CD4-positive, alpha-beta T cell treated with Interleukin-4 for 4 hours (primary cell): ENCODE results near the gene ZYX.
A peak's percentile ranks its signal among the peaks of the same experiment; 100 is the strongest.
"Not testable (repeated sequence)": the region's sequence is repeated elsewhere in the genome, so short reads cannot be mapped to it uniquely, and the experiment has no call there.

Experiments used
- DNase-seq: peaks from one replicate; pipeline ENCODE4 v3.0.0-alpha.2; 2020

The ZYX gene

DNA sequence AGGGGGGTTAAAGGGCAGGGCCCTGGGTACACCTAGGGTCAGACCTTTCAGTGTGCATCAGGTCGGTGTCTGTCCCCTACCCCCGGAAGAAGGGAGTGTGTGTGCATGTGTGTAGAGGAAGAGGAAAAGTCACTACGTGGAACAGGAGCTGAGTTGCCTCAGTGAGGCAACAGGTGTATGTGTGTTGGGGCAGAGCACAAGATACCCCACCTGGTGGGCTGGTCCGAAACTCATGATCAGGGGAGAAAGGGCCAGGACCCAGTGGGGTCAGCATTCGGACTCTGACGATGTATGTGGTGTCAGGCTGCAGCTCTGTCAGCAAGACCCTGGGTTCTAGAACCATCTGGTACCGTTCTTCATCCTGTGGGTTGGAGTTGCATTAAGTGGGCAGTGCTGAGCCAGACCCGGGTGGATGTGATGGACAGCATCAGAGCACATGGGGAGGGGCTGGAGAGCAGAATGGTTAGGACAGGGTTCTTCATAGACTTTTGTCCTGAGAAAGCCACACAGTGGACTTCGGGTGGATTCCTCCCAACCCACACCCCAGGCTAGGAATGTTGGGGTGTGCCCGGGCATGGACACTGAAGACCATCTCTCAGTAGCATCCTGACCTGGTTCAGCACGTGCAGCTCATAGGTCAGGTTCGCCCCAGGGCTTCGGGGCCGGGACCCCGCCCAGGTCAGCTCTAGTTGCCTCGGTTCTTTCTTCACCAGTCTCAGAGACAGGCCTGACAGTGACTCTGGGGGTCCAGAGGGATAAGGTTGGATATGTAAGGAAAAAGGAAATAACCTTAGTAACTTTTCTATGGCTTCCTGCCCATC is 16.8 kb downstream of the ZYX start:
- DNase-seq, result no peak

DNA sequence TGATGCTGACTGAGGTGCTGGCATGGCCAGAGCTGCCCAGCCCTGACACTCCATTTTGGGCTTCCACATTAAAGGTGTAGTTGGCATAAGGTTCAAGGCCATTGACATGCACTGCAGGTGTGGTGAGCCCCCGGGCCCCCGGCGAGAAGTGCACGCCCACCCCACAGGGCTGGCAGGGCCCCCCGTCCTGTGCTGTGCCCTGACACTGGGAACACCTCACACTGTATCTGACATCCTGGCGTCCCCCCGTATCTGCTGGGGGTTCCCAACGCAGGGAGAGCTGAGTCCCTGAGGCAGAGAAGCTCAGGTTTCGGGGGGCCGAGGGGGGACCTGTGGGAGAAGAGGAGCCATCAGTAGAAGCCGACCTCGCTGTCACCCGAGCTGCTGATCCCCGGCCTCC is 17.5 kb downstream of the ZYX start:
- DNase-seq, result no peak

DNA sequence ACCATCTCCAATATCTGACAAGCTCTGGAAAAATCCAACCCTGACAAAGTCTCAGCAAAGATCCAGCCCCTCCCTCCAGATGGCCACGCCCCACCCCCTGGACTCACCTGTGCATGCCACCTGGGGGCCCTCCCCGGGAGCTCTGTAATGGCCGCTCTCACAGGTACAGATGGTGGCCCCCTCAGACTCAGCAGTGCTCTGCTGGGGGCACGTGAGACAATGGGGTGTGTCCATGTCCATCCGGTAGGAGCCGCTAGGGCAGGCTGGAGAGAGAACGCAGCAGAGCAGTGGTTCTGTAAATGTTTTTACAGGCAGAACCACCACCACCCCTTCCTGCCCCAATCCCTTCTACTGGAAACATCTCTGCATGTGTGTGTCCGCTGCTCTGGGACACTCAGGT is 18.0 kb downstream of the ZYX start:
- no peak for DNase-seq

DNA sequence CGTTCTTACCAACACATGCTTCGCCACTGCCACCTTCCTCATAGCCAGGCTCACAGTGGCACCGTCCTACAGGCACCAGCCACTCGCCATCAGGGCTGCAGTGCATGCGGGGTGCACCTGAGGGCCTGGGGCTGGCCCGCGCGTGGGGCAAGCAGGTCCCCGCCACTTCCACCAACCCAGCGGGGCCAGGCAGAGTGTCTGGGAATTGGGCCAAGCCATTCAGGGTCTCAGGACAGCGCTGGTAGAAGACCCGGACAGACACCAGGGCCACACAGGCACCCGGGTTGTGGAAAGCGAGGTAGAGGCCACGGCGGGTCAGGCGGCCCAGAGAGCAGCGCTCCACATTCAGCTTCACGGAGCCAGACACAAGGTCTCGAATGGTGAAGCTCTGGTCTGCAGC is 18.5 kb downstream of the ZYX start:
- DNase-seq, result no peak

DNA sequence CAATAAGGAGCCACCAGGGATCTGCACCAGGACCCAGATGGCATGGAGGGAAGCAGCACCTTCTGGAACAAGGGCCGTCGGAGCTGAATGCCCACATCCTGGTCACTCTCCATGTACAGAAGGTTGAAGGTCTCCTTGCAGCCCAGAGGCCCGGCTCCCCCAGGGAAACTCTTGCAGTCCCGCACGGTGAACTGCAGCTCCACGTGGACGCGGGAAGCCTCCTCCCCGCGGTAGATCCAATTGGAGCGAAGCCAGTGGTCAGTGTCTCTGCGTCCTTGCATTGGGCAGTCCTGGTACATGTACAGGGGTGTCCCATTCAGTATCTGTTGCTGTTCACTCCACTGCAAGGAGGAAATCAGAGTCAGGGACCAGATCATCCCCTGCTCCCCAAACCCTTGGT is 20.1 kb downstream of the ZYX start:
- DNase-seq, result no peak

DNA sequence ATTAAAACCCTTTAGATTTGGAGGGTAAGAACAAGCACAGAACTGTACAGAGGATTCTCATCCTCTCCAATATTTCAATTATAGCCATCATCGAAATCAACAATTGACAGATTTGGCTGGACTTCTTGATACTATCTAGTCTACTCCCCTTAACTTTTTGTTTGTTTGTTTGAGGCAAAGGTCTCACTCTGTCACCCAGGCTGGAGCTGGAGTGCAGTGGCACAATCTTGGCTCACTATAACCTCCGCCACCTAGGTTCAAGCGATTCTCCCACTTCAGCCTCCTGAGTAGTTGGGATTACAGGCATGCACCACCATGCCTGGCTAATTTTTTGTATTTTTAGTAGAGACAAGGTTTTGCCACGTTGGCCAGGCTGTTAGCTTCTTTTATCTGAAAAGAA is 21.1 kb downstream of the ZYX start:
- DNase-seq, result not testable (repeated sequence)

DNA sequence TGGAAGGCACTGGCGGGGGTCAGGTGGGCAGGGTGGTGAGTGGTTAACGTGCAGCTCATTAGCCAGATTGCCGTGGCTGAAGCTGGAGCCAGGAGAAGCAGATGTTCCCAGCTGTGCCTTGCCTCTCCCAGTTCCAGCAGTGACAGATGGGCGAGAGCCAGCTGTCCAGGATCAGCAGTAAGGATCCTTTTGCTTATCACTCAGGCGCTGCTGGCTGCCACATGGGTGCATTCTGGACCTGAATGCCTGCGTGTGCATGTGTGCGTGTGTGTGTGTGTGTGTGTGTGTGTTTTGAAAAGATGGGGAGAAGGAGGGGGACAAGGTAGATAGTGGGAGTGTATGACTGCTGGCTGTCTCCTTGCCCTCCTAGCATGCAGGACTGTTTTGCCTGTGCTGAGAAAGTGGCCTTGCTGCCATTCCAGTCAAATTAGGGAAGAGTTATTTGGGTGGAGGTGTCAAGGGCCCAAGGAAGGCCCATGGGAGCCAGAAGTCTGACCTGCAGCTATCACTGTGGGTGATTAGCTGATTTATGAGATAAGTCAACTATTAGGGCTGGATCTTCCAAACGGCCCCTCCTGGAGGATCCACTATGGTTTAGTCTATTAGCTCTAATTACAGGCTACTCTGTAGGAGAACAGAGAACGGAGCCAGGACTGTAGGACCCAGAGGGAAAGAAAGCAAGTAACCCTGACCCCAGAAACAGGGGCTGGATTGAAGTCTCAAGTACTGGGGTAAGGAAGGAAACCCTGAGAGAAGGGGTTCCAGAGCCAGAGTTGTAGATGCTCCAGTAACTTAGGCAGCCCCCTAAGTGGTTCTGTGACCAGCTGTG is 24.2 kb downstream of the ZYX start:
- no peak for DNase-seq

DNA sequence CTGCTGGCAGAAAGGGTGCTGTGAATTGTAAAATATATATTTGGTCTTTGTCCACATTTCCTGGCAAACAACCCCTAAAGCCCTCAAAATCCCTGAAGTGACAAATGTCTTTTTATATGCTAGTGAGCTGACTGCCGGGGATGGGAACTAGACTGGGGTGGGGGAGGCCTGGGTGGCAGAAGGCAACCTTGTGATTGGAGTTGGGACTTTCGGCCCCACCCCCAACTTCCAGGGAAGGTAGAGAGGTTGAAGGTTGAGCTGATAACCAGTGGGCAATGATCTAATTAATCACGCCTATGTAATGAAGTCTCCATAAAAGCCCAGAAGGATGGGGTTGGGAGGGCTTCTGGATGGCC is 24.8 kb downstream of the ZYX start:
- no peak for DNase-seq

DNA sequence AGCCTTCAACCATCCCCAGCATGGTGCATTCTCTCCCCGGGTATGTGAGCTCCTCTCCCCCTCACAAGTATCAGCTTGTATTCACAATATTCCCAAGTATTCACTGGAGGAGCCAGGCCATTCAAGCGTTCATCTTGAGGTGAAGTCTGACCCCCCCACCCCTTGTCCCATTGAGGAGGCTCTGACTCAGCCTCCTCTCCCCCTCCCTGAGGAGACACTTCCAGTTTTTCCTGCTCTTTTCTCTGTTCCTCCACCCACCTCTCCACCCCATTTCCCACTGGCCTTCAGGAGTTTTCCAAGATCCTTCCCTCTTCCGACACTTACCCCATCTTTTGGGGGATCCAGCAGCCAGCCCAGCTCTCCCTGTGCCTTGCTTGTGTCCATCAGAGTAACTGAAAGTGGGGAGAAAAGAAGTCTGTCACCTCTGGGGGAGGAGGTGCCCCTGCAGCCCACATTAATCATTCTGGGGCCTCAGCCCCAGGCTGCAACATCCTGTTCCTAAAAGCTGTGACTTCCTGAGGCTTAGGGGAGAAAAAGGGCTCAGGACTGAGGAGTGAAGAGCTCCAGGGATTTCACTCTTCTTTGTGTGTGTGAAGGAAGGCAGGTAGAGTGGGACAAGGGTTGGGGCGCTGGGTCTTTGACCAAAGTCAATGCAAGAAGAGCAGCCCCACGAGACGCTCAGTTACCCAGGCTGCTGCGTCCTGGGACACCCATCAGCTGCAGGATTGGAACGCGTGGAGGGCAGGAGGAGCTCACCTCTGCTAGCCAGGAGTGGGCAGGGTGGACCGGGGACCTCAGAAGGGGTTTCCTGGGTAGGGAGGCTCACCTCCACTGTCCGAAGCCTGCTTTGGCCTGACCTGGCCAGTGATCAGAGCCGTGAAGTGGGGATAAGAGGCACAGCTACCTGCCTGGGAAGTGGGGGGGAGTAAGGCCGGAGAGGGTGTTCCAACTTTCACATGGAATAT is 26.4 kb downstream of the ZYX start:
- peak; percentile 60 for DNase-seq

DNA sequence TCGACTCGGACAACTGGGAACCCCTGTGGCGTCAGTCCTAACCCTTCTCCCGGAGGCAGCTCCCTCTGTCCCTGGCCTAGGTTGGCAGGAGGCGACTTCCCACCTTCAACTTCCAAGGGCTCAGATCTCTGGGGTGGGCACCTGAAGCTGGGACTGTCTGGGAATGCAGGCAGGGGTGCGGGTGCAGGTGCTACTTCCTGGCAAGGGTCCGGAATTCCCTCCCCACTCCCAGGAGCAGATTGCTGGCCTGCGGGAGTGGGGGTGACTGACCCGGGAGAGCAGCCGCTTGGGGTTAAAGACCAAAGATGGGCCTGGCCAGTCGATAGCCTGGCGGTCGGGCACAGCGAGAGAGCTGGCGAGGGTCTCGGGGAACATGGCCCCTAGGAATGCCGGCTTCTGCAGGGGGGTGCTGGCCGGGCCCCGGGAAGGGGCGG is 27.1 kb downstream of the ZYX start:
- DNase-seq, result no peak

DNA sequence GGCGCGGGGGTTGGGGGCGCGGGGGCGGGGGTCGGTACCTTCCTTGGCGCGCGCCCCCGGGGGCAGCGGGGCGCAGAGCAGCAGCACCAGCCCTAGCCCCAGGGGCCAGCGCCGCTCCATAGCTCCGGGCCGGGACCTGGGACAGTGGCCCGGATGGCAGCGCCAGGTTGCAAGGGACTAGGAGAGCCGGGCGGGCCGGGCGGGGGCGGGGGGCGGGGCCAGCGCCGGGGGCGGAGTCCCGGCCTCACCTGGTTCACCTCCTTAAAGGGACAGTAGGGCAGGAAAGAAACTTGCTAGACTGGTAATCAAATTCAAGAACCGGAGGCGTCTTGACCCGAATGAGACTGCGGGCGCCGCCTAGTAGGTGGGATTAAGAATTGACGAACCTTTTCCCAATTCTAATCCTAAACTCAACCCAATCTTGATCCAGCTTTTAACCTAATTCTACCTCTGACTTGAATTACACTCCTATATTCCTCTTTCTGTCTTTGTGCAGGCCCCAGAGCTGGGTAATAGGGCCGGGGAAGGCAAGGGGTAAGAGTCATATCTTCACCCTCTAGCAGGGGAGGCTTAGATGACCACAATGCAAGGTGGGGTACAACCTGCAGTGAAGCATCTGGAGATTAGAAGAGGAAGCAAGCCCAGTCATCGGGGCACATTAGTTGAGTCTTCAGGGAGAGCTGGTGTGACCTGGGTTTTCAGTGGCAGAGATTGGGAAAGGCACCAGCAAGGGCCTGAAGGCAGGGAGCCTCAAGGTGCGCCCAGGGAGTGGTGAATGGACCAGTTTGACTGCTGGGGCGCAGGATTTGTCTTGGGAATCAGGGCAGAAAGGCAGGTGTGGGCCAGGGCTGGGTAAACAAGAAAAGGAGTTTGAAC is 27.8 kb downstream of the ZYX start, which contains the start of gene EPHA1:
EPHA1 (minus strand) TSS at position 171 of the 876 bp plus-strand sequence; CDS start at position 120, 51 bp downstream.
- peak; percentile 74 for DNase-seq

DNA sequence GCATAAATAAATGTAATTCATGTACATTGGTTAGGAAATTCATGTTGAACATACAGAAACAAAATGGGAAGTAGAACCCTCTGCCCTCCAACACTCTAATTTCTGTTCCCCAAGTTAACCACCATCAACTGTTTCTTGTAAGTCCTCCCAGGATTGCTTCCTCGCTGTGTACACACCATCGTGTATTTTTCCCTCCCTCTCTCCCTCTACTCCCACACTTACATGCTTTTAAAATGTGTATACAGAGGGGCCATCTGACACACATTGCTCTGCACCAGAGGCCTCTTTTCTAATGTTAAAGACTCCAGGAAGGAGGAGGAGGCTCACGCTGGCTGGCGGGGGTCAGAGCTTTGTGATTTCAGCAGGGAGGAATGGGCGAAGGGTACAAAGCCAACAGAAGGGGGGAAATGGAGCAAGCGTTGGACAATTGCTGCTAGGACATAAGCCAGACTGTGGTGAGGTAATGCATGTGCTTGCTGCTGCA is 29.4 kb downstream of the ZYX start:
- DNase-seq, result no peak

DNA sequence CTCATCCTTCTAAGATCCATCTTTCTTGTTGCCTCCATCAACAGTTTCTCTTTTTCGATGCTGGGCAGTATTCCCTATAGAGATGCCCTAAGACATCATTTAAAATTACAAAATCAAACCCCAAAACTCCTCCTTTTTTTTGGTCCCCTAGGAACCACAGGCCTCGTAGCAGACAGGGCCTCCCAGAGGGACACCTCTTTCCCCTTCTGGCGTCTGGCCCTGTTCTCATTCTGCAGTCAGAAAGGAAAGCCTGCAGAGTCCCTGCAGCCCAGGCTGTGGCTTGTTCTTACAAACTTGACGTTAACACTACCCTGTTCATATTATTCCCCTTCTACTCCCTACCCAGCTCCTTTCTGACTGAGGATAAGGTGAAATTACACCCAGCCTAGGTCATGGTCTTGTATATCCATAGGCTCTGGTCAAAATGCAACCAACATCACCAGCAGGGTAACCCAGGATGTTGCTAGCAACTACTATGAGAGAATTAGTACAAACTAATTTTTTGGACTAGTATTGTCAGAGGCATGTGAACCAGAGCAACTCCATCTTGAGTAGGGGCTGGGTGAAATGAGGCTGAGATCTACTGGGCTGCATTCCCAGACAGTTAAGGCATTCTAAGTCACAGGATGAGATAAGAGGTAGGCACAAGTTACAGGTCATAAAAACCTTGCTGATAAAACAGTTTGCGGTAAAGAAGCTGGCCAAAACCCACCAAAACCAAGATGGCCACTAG is 31.0 kb downstream of the ZYX start:
- DNase-seq, result no peak

DNA sequence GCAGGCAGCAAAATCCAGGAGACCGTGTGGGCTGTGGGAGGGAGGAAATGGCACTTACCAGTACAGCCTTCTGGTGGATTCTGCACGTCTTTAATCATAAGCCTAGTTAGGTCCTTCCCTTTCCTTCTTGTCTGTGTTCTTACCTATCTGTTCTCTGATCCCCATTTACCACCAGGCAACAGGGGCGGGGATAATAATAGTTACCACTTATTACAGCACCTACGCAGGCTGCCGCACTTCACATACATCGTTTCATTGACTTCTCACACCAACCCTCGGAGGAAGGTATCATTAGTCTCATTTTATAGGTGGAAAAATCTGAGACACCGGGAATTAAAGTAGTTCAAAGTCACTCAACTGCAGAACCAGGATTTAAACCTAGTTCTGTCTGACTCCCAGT is 32.0 kb downstream of the ZYX start:
- DNase-seq, result no peak

DNA sequence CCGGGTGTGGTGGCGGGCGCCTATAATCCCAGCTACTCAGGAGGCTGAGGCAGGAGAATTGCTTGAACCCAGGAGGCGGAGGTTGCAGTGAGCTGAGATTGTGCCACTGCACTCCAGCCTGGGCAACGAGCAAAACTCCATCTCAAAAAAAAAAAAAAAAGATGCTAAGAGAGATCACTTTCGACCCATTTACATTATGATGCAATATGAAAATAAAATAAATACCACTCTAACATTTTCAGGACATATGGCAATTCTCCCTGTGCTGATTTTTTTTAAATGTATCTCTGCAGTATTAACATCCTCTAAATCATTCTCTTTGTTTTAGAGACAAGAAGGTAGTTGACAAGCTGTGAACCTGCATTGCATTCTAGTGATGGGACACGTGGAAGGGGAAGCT is 34.1 kb downstream of the ZYX start:
- DNase-seq, result not testable (repeated sequence)

DNA sequence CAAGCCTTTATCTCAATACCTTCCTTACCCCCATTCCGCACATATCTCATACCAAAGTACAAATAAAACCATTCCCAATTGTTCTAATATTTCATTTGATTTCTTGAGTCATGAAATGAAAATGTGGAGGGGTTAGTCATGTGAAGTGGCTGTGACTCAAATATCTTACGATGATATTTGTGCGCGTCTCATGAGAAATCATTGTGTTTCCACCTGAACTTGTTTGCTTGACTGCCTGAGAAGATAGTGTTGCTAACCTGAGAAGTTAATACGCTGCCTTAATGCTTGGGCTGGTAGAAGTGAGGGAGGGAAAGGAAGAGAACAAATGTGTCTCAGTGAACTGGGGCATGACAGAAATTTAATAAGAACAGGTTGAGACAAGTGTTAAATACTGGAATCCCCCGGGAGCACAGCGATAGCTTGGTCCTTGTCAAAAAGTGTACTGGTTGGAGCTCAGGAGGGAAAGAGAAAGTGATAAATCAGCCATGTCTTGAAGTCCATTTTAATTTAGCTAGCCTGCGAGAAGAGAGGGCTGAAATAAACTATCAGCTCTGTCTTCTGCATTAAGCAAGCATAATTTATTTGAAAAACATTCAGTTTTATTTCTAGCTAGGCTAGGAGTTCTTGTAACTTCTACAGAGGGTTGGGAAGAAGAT is 34.7 kb downstream of the ZYX start:
- no peak for DNase-seq

DNA sequence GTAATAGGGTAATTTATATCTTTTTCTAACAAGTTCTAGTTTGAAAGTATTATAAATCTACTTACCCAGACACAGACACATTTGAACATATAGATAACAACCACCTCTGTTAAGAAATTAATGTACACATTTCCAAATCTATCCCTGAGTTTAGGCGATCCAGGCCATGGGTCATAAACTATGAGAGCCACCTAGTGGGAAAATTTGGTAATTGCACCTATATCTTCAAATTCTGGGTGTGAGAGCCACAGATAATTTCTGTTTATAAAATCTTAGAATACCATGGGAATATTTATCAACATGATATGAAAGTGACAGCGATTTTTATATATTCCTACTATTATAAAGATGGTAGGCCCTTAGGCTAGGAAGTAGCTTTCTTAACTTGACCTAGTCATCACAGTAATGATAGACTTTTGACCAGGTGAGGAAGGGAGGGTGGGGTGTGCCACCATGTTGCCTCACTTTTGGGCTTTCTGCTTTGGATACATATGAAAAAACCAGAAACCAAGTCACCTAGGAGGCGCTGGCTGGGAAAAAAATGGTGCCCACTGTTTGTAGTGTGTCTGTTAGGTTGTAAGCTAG is 35.5 kb downstream of the ZYX start:
- peak; percentile 65 for DNase-seq

DNA sequence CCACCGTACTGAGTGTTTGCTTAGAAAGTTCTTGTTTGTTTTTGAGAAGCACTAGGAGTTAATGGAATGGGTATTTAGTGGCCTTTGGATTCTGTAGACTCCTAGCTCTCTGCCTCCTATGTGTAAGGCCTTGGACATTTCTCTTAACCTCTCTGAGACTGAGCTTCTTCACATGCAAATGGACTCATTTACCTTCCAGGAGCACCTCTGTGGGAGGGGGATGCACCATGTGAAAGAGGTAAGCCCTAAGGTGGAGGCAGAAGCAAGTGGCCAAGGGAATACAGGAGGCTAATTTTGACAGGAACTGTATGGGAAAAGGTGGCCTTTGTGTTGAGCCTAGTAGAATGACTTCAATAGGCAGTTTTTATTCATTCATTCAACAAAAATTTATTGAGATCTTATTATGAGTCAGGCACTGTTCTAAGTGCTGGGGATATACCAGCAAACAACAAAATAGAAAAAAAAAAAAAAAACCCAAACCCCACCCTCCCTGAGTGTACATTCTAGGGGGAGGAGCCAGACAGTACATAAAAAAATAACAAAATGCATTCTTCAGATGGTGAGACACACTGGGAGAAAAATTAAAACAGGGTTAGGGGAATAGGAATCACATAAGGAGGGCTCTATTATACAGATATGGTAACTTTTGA is 36.7 kb downstream of the ZYX start:
- DNase-seq, result no peak

DNA sequence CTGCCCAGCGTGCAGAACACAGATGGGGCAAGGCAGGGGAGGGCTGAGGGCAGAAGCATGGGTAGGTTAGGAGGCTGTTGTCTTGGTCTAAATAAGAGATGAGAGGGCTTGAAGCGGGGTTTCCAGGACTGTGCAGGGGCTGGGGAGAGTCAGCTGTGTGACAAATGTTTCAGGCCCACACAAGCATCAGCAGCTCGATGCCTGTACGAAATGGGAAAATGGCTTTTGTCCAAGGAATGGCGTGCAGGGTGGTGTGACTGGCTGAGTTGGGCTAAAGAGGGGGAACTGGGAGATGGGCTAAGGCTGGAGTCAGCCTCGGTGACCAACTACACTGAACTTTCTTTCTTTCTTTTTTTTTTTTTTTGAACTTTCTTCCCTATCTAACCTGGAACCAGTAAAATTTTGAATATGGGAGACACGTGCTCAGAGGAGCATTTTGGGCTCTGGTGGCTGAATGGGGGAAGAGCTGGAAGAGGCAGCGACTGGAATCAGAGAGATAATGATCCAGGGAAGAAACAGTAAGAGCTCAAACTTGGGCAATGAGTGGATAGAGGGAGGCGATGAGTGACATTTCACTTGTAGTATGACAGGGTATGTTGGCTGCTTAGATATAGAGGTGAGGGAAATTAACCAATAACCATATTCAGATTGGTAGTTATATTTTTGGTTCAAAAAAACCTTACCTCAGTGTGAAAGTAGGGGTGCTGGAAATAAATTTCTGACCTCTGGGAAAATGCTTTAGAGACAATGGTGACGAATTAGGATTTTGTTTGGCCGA is 37.7 kb downstream of the ZYX start:
- no peak for DNase-seq
